Keratinocyte (primary cell): Measurements from ENCODE around the gene SLC33A1. TPM values are rescaled to one million over a fixed set of nuclear protein-coding genes. Genes with fewer than 3 reads are reported as not detected.
"Not testable (repeated sequence)": the region's sequence is repeated elsewhere in the genome, so short reads cannot be mapped to it uniquely, and the experiment has no call there.

Experiments
- DNase-seq: peaks from one replicate; pipeline ENCODE4 v3.0.0-alpha.2; 2011; ENCODE audit warnings: low read depth, missing footprints, low spot score
- FAIRE-seq: peaks from 2 replicates; lab custom pipeline; 2011; peaks lifted over from hg19 to GRCh38; lab: Jason Lieb, UNC
- H2AFZ ChIP-seq: 2 replicates; pipeline ENCODE4 v1.6.0; 2012; ENCODE audit warnings: low read length, control low read depth, inconsistent platforms; ENCODE audit not compliant: control insufficient read depth
- H3K27ac ChIP-seq: 2 replicates; pipeline ENCODE4 v1.5.1; 2011; ENCODE audit warnings: low read length; ENCODE audit not compliant: control insufficient read depth, insufficient read depth
- H3K27me3 ChIP-seq: 3 replicates; pipeline ENCODE4 v1.6.0; 2011; ENCODE audit warnings: low read length; ENCODE audit not compliant: control insufficient read depth, insufficient read depth; ENCODE audit errors: extremely low read depth
- H3K36me3 ChIP-seq, 2 experiments: 2 replicates in 1 of 2; 3 replicates in 1 of 2; pipeline ENCODE4 v1.5.1; 2011; ENCODE audit warnings: low read length in 2 of 2, mild to moderate bottlenecking in 1 of 2; ENCODE audit not compliant: control insufficient read depth in 2 of 2, insufficient read depth in 2 of 2; ENCODE audit errors: extremely low read depth in 1 of 2
- H3K4me1 ChIP-seq: 3 replicates; pipeline ENCODE4 v1.5.1; 2011; ENCODE audit warnings: low read length; ENCODE audit not compliant: control insufficient read depth, insufficient read depth; ENCODE audit errors: extremely low read depth
- H3K4me2 ChIP-seq: 3 replicates; pipeline ENCODE4 v1.6.0; 2011; ENCODE audit warnings: low read depth, low read length; ENCODE audit not compliant: control insufficient read depth, insufficient read depth; ENCODE audit errors: extremely low read depth
- H3K4me3 ChIP-seq, 3 experiments: fragments of 200-600 bp in 1 of 3; sonication (generic) in 1 of 3; 2 replicates in 2 of 3; 3 replicates in 1 of 3; pipeline ENCODE4 v1.5.1; 2011 to 2016; ENCODE audit warnings: low read length in 3 of 3, mild to moderate bottlenecking in 3 of 3, control low read depth in 2 of 3, inconsistent platforms in 1 of 3, low read depth in 1 of 3, mixed read lengths in 1 of 3, mixed run types in 1 of 3, moderate library complexity in 1 of 3; ENCODE audit not compliant: control insufficient read depth in 2 of 3, insufficient read depth in 2 of 3; ENCODE audit errors: extremely low read depth in 1 of 3
- H3K79me2 ChIP-seq: 2 replicates; pipeline ENCODE4 v1.6.0; 2012; ENCODE audit warnings: low read length; ENCODE audit not compliant: control insufficient read depth, insufficient read depth
- H3K9ac ChIP-seq: 3 replicates; pipeline ENCODE4 v1.6.0; 2011; ENCODE audit warnings: low read length; ENCODE audit not compliant: control insufficient read depth, insufficient read depth; ENCODE audit errors: extremely low read depth
- H3K9me1 ChIP-seq: 3 replicates; pipeline ENCODE4 v1.6.0; 2011; ENCODE audit warnings: low read length; ENCODE audit not compliant: control insufficient read depth, insufficient read depth; ENCODE audit errors: extremely low read depth
- H3K9me3 ChIP-seq: 2 replicates; pipeline ENCODE4 v1.5.1; 2012; ENCODE audit warnings: low read depth, low read length; ENCODE audit not compliant: control insufficient read depth
- H4K20me1 ChIP-seq: 3 replicates; pipeline ENCODE4 v1.6.0; 2011; ENCODE audit warnings: low read length; ENCODE audit not compliant: control insufficient read depth, insufficient read depth; ENCODE audit errors: extremely low read depth
- CTCF ChIP-seq, 3 experiments: IDR thresholded peaks in 1 of 3; conservative IDR thresholded peaks in 1 of 3; optimal IDR thresholded peaks in 1 of 3; 2 replicates in 2 of 3; 3 replicates in 1 of 3; pipeline versions ENCODE3 to v1.5.1; 2011; ENCODE audit warnings: low read length in 3 of 3, mild to moderate bottlenecking in 3 of 3, moderate library complexity in 2 of 3, control low read depth in 1 of 3, inconsistent platforms in 1 of 3; ENCODE audit not compliant: insufficient read depth in 2 of 3; ENCODE audit errors: extremely low read depth in 1 of 3
- EZH2 ChIP-seq: IDR thresholded peaks from one replicate; pipeline ENCODE4 v1.6.1; 2012; ENCODE audit warnings: inconsistent platforms, mild to moderate bottlenecking, low read length, moderate library complexity
- dilution Hi-C: fragments of 300-500 bp; cut with MboI; formaldehyde crosslinking; loops from one replicate; pipeline ENCODE4 v1.7.0; 2020; ENCODE audit warnings: low sequenced_read_pairs; ENCODE audit not compliant: extremely low pct_ligation_motif_present
- polyA plus RNA-seq, 5 experiments: library from polyadenylated mRNA; depleted of rRNA in 3 of 5; stranded (reverse) in 3 of 5; stranded (forward) in 1 of 5; unstranded in 1 of 5; fragments of >200 nt; gene quantifications; 1 replicate in 1 of 5; 2 replicates in 3 of 5; 3 replicates in 1 of 5; pipeline versions ENCODE4 v1.2.1 to v1.2.3, GENCODE V29; 2011 to 2012; ENCODE audit warnings: missing spikeins in 2 of 5, low read depth in 1 of 5, low replicate concordance in 1 of 5

SLC33A1 gene
- polyA plus RNA-seq, 1 donor (not counting 4 experiments of a cell fraction or from before 2014, with no cell fraction given) = 33.9 TPM

- Histone ChIP-seq H4K20me1 (no peaks in the 10 kb centered on the region), H3K4me1 (no peaks in the 10 kb centered on the region)
- no peak for FAIRE-seq
Observed at GRCh38 chr3:155843569-155843968, 10.7 kb downstream of the SLC33A1 start.

GRCh38 chr3:155835341-155836071 lies 18.7 kb downstream of the SLC33A1 start:
- Histone ChIP-seq H3K27ac (no peak overlapping the region), H2AFZ (no peak overlapping the region), H3K9me3 (no peaks in the 10 kb centered on the region), H3K36me3 (peaks cover 0 to 2% of the 10 kb centered on the region in 2 experiments), H3K9me1 (no peaks in the 10 kb centered on the region), H3K4me2 (no peak overlapping the region), H4K20me1 (no peaks in the 10 kb centered on the region), H3K9ac (no peak overlapping the region), H3K4me1 (no peaks in the 10 kb centered on the region), H3K27me3 (no peaks in the 10 kb centered on the region), H3K79me2 (peaks cover 3% of the 10 kb centered on the region), H3K4me3 (no peak overlapping the region)
- FAIRE-seq = no peak
- TF ChIP-seq CTCF (optimal IDR thresholded peaks at IDR 0.05 in 1 of 3, IDR thresholded peaks at IDR 0.05 in 1 of 3, conservative IDR thresholded peaks at IDR 0.05 in 1 of 3; ENCODE audit: extremely low read depth in 1 of 3, insufficient read depth in 2 of 3, low read length in 3 of 3) (no peak), EZH2 (no peak)
- dilution Hi-C loops = no loop called here
- no peak for DNase-seq

More at GRCh38 chr3:155843569-155843968, 10.7 kb downstream of the SLC33A1 start:
- DNase-seq = no peak
- Histone ChIP-seq H3K79me2 (peaks cover 44% of the 10 kb centered on the region), H3K27me3 (no peaks in the 10 kb centered on the region), H3K27ac (no peak overlapping the region), H3K9ac (no peak overlapping the region), H2AFZ (no peak overlapping the region), H3K9me1 (no peaks in the 10 kb centered on the region), H3K4me3 (no peak overlapping the region), H3K4me2 (no peak overlapping the region), H3K9me3 (no peaks in the 10 kb centered on the region), H3K36me3 (peaks cover 0 to 2% of the 10 kb centered on the region in 2 experiments)
- no peak for TF ChIP-seq CTCF (optimal IDR thresholded peaks at IDR 0.05 in 1 of 3, IDR thresholded peaks at IDR 0.05 in 1 of 3, conservative IDR thresholded peaks at IDR 0.05 in 1 of 3; ENCODE audit: extremely low read depth in 1 of 3, insufficient read depth in 2 of 3, low read length in 3 of 3)
- TF ChIP-seq EZH2 = no peak
- dilution Hi-C loops = no loop called here

- H3K9me3 ChIP-seq, dilution Hi-C loops, H3K27ac ChIP-seq, H3K9me1 ChIP-seq, H4K20me1 ChIP-seq, H3K36me3 ChIP-seq, H3K4me3 ChIP-seq, H3K9ac ChIP-seq, H3K4me1 ChIP-seq, H3K27me3 ChIP-seq, H3K79me2 ChIP-seq, DNase-seq, FAIRE-seq, H3K4me2 ChIP-seq, H2AFZ ChIP-seq: not testable (repeated sequence)
Observed at GRCh38 chr3:155828490-155829098, 25.6 kb downstream of the SLC33A1 start.
